HG03045 (cell line): ENCODE results near the gene ZNF747.

ENCODE experiments used
- ATAC-seq: cut with Tn5 transposase; IDR thresholded peaks from one replicate; pipeline ENCODE4 v1.9.1; 2021; ENCODE audit warnings: mild to moderate bottlenecking, moderate library complexity; ENCODE audit not compliant: unreplicated experiment

Gene ZNF747

DNA sequence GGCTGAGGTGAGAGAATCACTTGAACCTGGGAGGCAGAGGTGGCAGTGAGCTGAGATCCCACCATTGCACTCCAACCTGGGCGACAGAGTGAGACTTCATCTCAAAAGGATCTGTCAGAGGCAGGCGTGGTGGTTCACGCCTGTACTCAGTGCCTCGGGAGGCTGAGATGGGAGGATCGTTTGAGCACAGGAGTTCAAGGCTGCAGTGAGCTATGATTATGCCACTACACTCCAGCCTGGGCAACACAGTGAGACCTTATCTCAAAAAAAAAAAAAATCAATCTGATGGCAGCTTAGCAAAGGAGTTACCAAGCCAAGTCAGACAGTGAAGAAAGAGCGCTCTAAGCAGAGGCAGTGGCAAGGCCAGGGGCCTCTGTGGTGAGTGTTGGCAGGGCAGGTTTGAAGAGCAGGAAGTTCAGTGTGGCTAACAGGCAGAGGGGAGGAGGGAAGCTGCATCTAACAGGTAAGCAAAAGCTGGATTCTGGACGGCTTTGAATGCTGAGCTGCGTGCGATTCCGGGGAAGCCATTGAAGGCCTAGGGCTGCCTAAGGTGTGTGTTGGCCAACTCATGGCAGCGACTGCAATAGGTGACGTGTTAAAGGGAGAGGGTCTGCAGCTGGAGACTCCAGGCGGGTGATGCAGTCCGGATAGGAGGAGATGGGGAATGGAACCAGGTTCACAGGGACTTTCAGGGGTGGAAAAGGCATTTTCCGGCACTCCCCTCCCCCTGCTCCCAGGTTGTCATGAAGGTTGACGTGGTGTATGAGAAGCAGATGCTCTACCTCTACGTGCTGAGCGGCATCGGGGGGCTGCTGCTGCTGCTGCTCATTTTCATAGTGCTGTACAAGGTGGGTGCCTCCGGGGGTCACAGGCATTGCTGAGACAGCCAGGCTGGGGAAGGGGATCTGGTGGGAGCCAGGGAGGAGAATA is 15.3 kb downstream of the ZNF747 start:
- no peak for ATAC-seq

DNA sequence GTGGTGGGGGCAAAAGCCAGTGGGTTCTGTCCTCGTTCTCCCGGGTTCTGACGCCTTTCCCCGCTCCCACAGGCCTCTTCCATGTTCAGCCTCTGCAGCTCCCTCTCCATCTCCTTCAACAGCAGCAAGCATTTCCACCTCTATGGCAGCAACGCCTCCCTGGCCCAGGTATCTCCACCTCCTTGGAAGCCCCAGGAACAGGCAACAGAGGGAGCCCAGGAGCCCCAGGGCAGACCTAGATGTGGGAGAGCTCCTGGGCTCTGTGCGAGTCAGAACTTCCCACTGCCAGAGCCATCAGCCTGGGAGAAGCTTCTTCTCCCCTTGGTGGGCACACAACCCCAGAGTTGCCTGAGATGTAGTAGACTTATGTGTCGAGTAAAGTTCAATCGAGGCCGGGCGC is 16.1 kb downstream of the ZNF747 start:
- ATAC-seq = no peak

DNA sequence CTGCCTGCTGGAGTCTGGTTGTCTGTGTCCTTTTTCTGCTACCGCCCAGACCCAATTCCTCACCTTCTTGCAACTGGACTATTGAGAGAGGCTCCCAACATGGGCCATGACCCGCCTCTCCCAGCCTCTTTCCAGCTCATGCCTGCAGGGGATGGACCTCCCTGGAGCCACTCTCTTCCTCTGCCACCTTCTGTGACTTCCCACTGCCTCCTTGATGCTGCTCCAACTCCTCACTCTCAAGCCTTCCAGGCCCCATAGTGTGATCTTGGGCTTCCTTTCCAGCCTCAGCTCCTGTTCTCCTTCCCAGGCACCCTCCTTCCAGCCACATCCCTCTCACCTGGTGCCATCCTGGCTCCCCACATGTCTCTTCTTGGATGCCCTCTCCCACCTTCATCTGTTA is 19.4 kb downstream of the ZNF747 start:
- no peak for ATAC-seq

DNA sequence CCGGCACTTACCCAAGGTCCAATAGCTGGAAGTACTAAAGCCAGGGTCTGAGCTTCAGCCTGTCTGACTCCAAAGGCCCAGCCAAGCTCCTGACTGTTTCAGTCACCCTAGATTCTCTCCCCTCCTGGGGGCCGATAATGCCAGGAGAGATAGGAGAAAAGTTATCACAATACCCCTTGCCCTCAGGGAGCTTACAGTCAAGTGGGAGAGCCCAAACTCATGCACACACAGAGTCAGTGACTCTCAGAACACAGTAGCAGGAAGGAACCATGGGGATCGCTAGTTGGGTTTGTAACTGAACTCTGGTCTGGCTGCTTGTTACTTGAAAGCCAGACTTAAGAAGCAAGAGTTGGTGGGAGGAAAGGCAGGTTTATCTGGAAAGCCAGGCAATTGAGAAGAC is 23.1 kb downstream of the ZNF747 start:
- ATAC-seq = no peak

DNA sequence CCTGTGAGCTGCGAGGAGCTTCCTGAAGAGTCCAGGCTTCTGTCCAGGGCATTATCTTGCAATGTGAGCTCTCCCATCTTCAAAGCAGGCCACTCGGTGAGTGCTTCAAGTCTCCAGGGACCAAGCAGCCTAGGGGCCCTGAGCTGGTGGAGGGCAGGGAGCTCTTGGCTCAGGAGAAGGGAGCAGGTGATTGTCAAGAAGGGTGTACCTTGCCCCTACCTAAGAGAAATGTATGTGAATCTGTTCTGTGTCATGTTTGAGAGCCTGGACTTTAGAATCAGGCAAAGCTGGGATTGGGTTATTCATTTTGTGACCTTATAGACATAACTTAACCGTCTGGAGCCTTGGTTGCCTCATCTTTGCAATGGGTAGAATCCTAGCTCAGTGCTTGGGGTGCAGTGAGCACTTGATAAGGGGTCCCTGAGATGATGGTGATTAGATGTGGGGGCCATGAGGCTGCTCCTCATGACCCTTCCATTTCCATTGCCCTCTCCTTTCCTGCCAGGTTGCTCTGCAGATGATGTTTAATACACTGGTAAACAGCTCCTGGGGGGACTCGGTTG is 24.2 kb downstream of the ZNF747 start:
- no peak for ATAC-seq

DNA sequence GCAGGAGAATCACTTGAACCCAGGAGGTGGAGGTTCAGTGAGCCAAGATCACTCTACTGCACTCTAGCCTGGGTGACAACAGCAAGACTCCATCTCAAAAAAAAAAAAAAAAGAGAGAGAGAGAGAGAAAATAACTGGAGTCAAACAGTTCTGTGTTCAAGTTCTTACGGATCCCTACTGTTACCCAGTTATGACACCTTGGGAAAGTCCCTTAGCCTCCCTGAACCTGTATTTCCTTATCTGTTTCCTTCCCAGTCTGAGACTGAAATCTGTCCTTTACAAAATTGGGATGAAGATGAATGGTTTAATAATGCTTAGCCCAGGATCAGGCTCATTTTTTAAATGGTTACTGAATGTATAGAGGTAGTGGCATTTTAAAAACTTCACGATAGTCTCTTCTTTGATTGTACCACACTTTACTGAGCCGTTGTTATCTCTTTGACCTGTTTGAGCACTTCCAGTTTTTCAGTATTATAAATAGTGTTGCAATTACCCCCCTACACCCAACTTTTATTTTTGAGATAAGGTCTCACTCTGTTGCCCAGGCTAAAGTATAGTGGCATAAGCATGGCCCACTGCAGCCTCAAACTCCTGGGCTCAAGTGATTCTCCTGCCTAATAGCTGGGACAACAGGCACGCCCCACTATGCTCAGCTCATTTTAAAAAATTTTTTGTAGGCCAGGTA is 25.4 kb downstream of the ZNF747 start:
- no peak for ATAC-seq

DNA sequence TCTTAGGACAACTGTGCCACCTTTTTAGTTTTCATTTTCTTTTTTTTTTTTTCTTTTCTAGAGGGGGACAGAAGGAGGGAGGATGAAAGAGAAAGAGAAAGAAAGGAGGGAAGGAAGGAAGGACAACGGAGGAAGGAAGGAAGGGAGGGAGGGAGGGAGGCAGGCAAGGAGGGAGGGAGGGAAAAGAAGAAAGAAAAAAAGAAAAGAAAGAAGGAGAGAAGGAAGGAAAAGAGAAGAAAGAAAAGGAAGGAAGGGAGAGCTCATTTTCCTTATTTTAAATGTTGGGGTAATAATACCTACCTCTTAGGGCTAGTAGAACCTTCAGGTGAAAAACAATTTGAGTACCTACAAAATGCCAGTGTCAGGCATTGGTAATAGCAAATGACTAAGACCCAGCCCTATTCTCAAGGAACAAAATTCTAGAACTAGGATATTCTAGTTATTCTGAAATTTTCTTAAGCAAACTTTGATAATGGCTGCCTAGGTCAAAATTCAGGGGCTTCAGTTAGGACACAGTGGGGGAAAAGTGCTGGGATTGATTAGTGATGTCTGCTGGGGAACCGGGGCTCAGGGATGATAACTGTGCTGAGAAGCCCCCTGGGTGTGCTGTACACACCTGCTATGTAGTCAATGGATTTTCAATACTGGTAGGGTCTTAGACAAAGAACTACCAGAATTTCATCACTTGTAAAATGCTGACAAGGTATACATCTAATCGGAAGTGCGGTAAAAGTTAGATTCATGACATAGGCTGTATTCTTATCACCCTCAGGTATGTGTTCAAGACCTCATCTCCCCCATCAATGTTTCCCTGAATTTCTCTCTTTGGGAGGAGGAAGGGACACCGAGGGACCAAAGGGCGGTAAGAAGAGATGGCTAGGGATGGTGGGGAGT is 31.0 kb downstream of the ZNF747 start:
- ATAC-seq = no peak

DNA sequence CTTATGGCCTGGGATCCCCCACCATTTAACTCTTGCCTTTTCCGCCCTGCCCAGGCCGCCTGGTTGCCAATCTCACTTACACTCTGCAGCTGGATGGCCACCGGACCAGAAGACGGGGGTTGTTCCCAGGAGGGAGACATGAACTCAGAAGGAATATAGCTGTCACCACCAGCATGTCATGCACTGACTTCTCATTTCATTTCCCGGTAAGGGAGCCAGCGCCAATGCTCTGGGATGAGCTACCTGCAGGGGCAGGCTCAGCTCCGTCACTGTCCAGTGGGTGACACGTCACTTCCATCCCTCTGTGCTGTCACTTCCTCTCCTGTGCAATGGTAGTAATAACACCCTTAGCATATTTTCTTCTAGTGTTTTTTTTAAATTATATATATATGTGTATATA is 35.4 kb downstream of the ZNF747 start:
- no peak for ATAC-seq

DNA sequence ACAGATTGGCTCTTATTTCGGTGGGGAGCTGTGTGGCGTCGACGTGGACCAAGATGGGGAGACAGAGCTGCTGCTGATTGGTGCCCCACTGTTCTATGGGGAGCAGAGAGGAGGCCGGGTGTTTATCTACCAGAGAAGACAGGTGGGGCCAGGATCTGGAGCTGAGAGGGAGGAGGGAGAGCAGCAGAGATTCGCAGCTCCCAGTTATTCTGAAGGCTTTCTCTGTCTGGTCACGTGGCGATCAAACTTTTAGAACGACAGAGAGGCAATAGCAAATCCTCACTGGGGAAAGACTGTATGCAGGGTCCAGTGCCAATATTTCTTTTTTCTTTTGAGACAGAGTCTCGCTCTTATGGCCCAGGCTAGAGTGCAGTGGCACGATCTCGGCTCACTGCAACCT is 39.9 kb downstream of the ZNF747 start:
- no peak for ATAC-seq

DNA sequence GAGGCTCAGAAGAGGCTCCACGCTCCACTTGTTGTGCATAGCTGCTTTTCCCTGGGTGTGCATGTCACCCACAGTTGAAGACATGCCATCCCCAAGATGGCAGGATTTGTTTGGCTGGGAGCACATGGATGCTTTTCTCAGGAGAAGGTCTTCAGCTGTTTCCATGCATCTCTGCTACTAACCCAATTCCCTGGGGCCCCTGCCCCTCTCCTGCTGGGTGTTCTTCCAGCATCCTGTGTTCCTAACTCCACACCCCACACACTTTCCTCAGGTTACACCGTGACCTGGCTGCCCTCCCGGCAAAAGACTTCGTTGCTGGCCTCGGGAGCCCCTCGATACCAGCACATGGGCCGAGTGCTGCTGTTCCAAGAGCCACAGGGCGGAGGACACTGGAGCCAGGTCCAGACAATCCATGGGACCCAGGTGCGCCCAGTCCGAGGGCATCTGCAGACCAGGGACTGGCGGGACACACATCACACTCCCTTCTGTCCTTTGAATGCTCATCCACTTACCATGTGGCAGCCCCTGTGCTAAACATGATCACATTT is 40.6 kb downstream of the ZNF747 start:
- no peak for ATAC-seq

DNA sequence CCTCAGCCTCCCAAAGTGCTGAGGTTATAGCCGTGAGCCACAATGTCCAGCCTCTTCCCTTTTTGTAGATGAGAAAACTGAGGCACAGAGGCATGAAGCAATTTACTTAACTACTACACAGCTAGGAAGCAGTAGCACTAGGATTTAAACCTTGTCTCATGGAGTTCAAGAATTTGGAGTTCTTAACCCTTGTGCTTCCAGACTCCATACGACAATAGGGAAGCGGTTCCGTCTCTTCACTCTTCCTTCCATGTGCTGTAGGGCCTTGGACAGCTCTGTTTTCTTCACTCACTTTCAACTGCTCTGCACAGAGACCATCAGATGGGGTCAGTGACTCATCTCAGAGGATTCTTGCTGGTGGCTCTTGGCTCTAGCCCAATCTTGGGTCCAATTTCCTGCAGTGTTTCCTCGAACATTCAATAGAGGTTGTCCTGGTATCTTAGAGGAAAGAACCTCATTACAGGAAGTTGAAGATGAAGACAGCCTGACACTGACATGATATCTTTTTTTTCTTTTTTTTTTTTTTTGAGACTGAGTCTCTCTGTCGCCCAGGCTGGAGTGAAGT is 42.8 kb downstream of the ZNF747 start:
- ATAC-seq = no peak

DNA sequence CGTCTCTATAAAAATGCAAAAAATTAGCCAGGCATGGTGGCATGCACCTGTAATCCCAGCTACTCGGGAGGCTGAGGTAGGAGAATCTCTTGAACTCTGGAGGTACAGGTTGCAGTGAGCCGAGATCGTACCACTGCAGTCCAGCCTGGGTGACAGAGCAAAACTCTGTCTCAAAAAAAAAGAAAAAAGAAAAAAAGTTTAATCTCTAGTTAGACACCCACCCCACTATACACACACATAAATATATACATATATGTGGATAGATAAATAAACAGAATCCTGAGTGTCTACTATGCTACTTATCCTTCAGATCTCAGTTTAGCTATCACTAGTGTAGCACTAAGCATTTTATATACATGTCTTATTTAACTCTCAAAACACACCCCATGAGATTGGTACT is 43.4 kb downstream of the ZNF747 start:
- ATAC-seq = no peak

DNA sequence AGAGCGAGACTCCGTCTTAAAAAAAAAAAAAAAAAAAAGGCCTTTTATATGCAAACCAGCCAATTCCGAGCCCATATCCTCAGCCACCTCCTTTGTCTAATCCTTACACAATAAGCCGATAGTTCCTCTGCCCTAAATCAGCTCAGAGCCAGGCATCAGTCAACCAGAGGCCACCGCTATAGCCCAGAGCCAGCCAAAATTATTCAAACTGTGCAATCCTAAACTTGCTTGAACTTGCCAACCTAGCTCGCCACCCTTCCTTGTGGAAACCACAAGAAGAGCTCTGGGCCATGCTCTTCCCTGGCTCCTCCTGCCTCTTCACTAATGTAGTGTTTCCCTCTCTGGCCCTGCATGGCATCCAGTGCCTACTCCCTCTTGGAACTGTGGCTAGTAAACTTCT is 44.4 kb downstream of the ZNF747 start:
- ATAC-seq = no peak

DNA sequence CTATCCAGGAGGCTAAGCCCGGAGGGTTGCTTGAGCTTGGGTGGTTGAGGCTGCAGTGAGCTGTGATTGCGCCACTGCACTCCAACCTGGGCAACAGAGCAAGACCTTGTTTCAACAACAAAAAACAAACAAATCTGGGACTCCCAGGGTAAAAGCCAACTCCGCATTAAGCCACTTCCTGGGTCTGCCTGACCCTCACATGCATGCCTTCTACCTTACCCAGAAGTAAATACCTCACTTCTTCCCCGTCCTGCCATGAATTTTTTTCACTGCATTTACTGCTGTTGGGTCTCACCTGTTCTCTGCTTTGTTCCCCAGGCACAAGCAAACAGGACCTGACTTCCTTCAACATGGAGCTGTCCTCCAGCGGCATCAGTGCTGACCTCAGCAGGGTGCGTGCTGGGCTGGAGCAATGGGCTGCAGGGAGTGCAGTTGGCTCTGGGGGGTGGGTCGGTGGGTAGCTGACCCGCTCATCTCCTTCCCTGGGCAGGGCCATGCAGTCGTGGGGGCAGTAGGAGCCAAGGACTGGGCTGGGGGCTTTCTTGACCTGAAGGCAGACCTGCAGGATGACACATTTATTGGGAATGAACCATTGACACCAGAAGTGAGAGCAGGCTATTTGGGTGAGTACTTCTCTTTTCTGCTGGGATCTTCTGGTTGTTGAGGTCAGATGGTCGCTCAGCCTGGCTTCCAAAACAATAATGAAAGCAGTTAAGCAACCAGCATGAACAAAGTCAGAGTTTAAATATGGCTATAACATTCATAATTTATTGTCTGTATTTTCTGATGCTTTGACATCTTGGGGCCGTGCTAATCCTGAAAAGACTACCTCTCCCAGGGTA is 45.7 kb downstream of the ZNF747 start:
- no peak for ATAC-seq

DNA sequence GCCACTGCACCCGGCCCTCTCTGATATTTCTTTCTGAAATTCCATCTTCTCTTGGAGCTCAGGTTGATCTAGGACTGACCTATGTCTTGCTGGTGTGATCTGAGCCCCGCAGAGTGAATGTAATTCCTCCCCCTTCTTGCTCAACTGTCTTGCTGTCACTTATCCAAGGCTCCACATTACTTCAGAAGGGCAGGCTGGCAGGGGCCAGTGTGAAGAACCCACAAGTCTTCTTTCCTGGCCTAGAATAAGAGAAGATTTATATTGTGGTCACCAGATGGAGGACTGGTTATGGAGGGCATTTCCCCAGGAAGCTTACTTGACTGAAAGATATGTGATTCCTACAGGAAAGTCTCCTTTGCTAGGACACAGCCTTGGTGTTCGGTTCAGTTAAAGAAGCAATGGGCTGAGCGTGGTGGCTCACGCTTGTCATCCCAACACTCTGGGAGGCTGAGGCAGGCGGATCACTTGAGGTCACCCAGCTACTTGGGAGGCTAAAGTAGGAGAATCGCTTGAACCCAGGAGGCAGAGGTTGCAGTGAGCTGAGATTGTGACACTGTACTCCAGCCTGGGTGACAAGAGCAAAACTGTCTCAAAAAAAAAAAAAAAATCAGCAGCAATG is 48.7 kb downstream of the ZNF747 start:
- no peak for ATAC-seq

DNA sequence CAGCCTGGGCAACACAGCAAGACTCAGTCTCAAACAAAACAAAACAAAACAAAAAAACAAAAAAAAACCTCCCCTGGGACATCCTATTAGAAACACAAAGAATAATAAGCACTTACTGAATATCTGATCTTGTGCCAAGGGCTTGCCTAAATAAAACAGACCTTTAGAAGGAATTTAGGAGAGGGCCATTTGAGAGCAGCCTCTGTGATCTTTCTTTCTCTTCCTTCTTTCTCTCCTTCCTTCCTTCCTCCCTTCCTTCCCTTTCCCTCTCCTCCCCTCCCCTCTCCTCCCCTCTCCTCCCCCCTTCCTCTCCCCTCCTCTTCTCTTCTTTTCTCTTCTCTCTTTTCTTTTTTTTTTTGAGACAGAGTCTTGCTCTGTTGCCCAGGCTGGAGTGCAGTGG is 49.8 kb downstream of the ZNF747 start:
- ATAC-seq = no peak

DNA sequence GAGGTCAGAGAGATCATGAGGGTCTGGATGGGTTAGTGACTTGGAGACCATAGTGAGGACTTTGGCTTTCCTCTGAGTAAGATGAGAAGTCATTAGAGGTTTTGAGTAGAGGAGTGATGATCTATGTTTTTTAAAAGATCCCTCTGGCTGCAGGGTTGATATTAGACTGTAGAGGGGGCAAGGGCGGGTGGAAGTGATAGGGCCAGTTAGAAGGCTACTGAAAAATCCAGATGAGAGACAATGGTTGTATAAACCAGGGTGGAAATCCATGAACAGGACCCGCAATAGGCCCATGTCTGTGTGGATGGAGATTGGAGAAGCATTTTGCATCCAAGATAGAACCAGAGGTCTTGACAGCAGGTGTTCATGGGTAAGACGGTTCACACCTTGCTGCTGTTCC is 52.3 kb downstream of the ZNF747 start:
- no peak for ATAC-seq

DNA sequence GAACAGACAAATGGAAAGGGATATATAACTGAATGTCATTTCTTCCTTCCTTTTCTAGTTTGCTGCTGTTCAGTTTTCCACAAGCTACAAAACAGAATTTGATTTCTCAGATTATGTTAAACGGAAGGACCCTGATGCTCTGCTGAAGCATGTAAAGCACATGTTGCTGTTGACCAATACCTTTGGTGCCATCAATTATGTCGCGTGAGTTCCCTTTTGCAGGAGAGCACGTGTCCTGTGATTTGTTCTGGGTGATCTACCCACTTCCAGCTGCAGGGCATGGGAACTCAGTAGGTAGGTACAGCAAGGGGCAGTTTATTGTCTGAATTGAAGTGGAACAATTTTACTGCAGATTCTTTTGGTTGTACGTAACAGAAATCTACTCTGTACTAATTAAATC is 53.3 kb downstream of the ZNF747 start:
- no peak for ATAC-seq
